DMS114 treated with DMSO at 0.1 percent for 48 hours (cell line): Measurements from ENCODE around the gene NPY2R.

Source experiments
- DNase-seq: peaks from one replicate; lab custom pipeline; 2025; ENCODE audit not compliant: unreplicated experiment; lab: John Stamatoyannopoulos, UW

NPY2R gene

GRCh38 chr4:155208258-155209054 is at the start of gene NPY2R:
Gene NPY2R (plus strand): TSS chr4:155208636. CDS start chr4:155213940, 5,304 bp downstream.
- no peak for DNase-seq

GRCh38 chr4:155161357-155161756 is 47.1 kb upstream of the NPY2R start:
- no peak for DNase-seq

- no peak for DNase-seq
These were observed 43.7 kb upstream of the NPY2R start for GRCh38 chr4:155164718-155165117.

GRCh38 chr4:155170569-155170968 is 37.9 kb upstream of the NPY2R start:
- no peak for DNase-seq

- no peak for DNase-seq
These were observed 35.1 kb upstream of the NPY2R start for GRCh38 chr4:155173371-155173770.

- DNase-seq: no peak
These were observed 33.8 kb upstream of the NPY2R start for GRCh38 chr4:155174668-155175067.

GRCh38 chr4:155179216-155179615 is 29.2 kb upstream of the NPY2R start:
- no peak for DNase-seq

- DNase-seq: no peak
These were observed 21.5 kb upstream of the NPY2R start for GRCh38 chr4:155186972-155187371.

- DNase-seq: no peak
These were observed 20.4 kb upstream of the NPY2R start for GRCh38 chr4:155187989-155188388.

- DNase-seq: no peak
These were observed 18.3 kb upstream of the NPY2R start for GRCh38 chr4:155190099-155190498.

GRCh38 chr4:155197757-155198156 is 10.7 kb upstream of the NPY2R start:
- DNase-seq: no peak

GRCh38 chr4:155207534-155208257 is 740 bp upstream of the NPY2R start:
- DNase-seq: no peak

- no peak for DNase-seq
These were observed 11.6 kb downstream of the NPY2R start for GRCh38 chr4:155220025-155220424.

- no peak for DNase-seq
These were observed 18.7 kb downstream of the NPY2R start for GRCh38 chr4:155227131-155227530.

GRCh38 chr4:155228713-155229112 is 20.3 kb downstream of the NPY2R start:
- DNase-seq: no peak

- no peak for DNase-seq
These were observed 24.0 kb downstream of the NPY2R start for GRCh38 chr4:155232432-155232831.

- no peak for DNase-seq
These were observed 25.8 kb downstream of the NPY2R start for GRCh38 chr4:155234206-155234605.

- no peak for DNase-seq
These were observed 29.1 kb downstream of the NPY2R start for GRCh38 chr4:155237567-155237966.

- no peak for DNase-seq
These were observed 32.8 kb downstream of the NPY2R start for GRCh38 chr4:155241225-155241624.

- no peak for DNase-seq
These were observed 33.2 kb downstream of the NPY2R start for GRCh38 chr4:155241664-155242063.

GRCh38 chr4:155245105-155245504 is 36.7 kb downstream of the NPY2R start:
- DNase-seq: no peak
